Measurements from ENCODE around the gene CHST2.
"Not testable (repeated sequence)": the region's sequence is repeated elsewhere in the genome, so short reads cannot be mapped to it uniquely, and the experiment has no call there.

CHST2 gene

GRCh38 chr3:143119009-143119914, at the start of gene CHST2:
CHST2 (plus strand) TSS chr3:143119771; CDS start chr3:143120817, 1,046 bp downstream.
- peak; percentile 39 for DNase-seq (ENCODE audit: low read depth)

- no peak for DNase-seq (ENCODE audit: low read depth)
Observed at GRCh38 chr3:143070977-143071551, 48.5 kb upstream of the CHST2 start.

GRCh38 chr3:143071776-143072175, 47.8 kb upstream of the CHST2 start:
- no peak for DNase-seq (ENCODE audit: low read depth)

GRCh38 chr3:143072298-143073020, 47.1 kb upstream of the CHST2 start:
- DNase-seq (ENCODE audit: low read depth), result not testable (repeated sequence)

GRCh38 chr3:143073541-143073940, 46.0 kb upstream of the CHST2 start:
- DNase-seq (ENCODE audit: low read depth), result not testable (repeated sequence)

- not testable (repeated sequence) for DNase-seq (ENCODE audit: low read depth)
Observed at GRCh38 chr3:143073983-143074382, 45.6 kb upstream of the CHST2 start.

- no peak for DNase-seq (ENCODE audit: low read depth)
Observed at GRCh38 chr3:143078883-143079282, 40.7 kb upstream of the CHST2 start.

GRCh38 chr3:143080196-143080595, 39.4 kb upstream of the CHST2 start:
- DNase-seq (ENCODE audit: low read depth), result no peak

- no peak for DNase-seq (ENCODE audit: low read depth)
Observed at GRCh38 chr3:143081365-143081764, 38.2 kb upstream of the CHST2 start.

GRCh38 chr3:143081844-143082778, 37.5 kb upstream of the CHST2 start:
- DNase-seq (ENCODE audit: low read depth), result no peak

GRCh38 chr3:143083781-143084180, 35.8 kb upstream of the CHST2 start:
- DNase-seq (ENCODE audit: low read depth), result no peak

- no peak for DNase-seq (ENCODE audit: low read depth)
Observed at GRCh38 chr3:143084856-143085731, 34.5 kb upstream of the CHST2 start.

- no peak for DNase-seq (ENCODE audit: low read depth)
Observed at GRCh38 chr3:143088835-143089234, 30.7 kb upstream of the CHST2 start.

GRCh38 chr3:143089965-143090364, 29.6 kb upstream of the CHST2 start:
- no peak for DNase-seq (ENCODE audit: low read depth)

GRCh38 chr3:143090486-143090885, 29.1 kb upstream of the CHST2 start:
- no peak for DNase-seq (ENCODE audit: low read depth)

- DNase-seq (ENCODE audit: low read depth), result no peak
Observed at GRCh38 chr3:143090976-143091837, 28.4 kb upstream of the CHST2 start.

- no peak for DNase-seq (ENCODE audit: low read depth)
Observed at GRCh38 chr3:143092191-143092590, 27.4 kb upstream of the CHST2 start.

GRCh38 chr3:143095813-143096212, 23.8 kb upstream of the CHST2 start:
- DNase-seq (ENCODE audit: low read depth), result no peak

- DNase-seq (ENCODE audit: low read depth), result no peak
Observed at GRCh38 chr3:143098032-143098764, 21.4 kb upstream of the CHST2 start.
